Cardiac muscle cell (in vitro differentiated cells and primary cell): Measurements from ENCODE around the gene SENP7. TPM values are rescaled to one million over a fixed set of nuclear protein-coding genes. Genes with fewer than 3 reads are reported as not detected.

Experiments
- DNase-seq, 2 donors: peaks; one replicate each; pipeline versions ENCODE4 v3.0.0 to v3.0.0-alpha.2; 2010 to 2017; ENCODE audit warnings: low read depth in 1 of 2, low spot score in 1 of 2
- H3K27ac ChIP-seq: fragments of 200-600 bp; sonication (generic); 2 replicates; pipeline ENCODE4 v1.5.1; 2016
- H3K27me3 ChIP-seq: fragments of 200-600 bp; sonication (generic); 2 replicates; pipeline ENCODE4 v1.6.0; 2016; ENCODE audit warnings: control low read depth
- H3K36me3 ChIP-seq: fragments of 200-600 bp; sonication (generic); 2 replicates; pipeline ENCODE4 v1.5.1; 2016; ENCODE audit warnings: control low read depth
- H3K4me1 ChIP-seq: fragments of 200-600 bp; sonication (generic); 2 replicates; pipeline ENCODE4 v1.8.1; 2017; ENCODE audit warnings: low read depth, mild to moderate bottlenecking, mixed run types
- H3K4me3 ChIP-seq: fragments of 200-600 bp; sonication (generic); 2 replicates; pipeline ENCODE4 v1.5.1; 2016; ENCODE audit warnings: mild to moderate bottlenecking
- H3K9me3 ChIP-seq: fragments of 200-600 bp; sonication (generic); 2 replicates; pipeline ENCODE4 v1.5.1; 2017; ENCODE audit warnings: low read depth, mild to moderate bottlenecking, control low read depth
- polyA plus RNA-seq: library from polyadenylated mRNA; unstranded; fragments of >200 nt; fragmentation: Nextera tagmentation; extraction: Ambion mirVana; gene quantifications from 2 replicates; pipeline ENCODE4 v1.2.1, GENCODE V29; 2016
- total RNA-seq: library from RNA; depleted of rRNA; stranded (reverse); fragments of >200 nt; gene quantifications from 2 replicates; pipeline ENCODE4 v1.2.3, GENCODE V29; 2016
- TF ChIP-seq, protein P1 (sequence below): IDR thresholded peaks from 2 replicates; pipeline ENCODE4 v1.5.1; 2012; ENCODE audit warnings: low read depth, mild to moderate bottlenecking, low read length

SENP7 gene
- total and polyA plus RNA-seq, 2 experiments from 2014 or later, result 8.2 to 18.9 TPM

DNA sequence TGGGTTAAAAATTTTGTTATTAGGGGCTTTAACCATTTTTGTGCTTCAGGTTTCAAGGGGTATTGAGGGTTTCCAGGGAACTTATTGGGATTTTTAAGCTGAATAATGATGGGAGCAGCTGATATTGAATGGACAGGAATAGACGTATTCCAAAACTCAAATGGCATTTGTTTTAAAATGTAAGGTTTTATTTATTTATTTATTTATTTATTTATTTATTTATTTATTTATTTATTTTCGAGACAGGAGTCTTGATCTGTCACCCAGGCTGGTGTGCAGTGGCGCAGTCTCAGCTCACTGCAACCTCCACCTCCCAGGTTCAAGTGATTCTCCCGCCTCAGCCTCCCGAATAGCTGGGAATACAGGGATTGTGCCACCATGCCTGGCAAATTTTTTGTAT lies 22.2 kb upstream of the SENP7 start:
- Histone ChIP-seq H3K36me3 (no peaks in the 10 kb centered on the region), H3K9me3 (no peaks in the 10 kb centered on the region), H3K4me3 (no peak overlapping the region), H3K27ac (no peak overlapping the region), H3K27me3 (no peaks in the 10 kb centered on the region), H3K4me1 (no peaks in the 10 kb centered on the region)
- DNase-seq, result no peak
- TF ChIP-seq, protein P1, sequence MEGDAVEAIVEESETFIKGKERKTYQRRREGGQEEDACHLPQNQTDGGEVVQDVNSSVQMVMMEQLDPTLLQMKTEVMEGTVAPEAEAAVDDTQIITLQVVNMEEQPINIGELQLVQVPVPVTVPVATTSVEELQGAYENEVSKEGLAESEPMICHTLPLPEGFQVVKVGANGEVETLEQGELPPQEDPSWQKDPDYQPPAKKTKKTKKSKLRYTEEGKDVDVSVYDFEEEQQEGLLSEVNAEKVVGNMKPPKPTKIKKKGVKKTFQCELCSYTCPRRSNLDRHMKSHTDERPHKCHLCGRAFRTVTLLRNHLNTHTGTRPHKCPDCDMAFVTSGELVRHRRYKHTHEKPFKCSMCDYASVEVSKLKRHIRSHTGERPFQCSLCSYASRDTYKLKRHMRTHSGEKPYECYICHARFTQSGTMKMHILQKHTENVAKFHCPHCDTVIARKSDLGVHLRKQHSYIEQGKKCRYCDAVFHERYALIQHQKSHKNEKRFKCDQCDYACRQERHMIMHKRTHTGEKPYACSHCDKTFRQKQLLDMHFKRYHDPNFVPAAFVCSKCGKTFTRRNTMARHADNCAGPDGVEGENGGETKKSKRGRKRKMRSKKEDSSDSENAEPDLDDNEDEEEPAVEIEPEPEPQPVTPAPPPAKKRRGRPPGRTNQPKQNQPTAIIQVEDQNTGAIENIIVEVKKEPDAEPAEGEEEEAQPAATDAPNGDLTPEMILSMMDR, result no peak

DNA sequence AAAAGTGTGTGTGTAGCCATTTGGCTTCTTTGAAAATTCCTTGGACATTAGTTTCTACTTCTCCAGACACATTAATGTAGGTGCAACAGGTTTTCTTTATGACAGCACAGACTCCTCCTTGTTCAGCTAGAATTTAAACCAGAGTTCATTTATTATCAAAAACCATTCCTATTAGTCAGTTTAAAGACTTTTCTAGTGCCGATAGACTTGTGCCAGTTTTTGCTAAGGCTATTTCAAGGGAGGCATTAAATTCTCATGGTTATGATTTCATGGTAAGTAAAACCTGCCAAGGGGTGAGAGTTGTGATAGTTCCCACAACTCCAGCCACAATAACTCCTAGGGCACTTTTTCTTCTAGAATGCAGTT lies 20.6 kb upstream of the SENP7 start:
- no peaks in the 10 kb centered on the region for H3K4me1 ChIP-seq
- TF ChIP-seq, protein P1, result no peak

DNA sequence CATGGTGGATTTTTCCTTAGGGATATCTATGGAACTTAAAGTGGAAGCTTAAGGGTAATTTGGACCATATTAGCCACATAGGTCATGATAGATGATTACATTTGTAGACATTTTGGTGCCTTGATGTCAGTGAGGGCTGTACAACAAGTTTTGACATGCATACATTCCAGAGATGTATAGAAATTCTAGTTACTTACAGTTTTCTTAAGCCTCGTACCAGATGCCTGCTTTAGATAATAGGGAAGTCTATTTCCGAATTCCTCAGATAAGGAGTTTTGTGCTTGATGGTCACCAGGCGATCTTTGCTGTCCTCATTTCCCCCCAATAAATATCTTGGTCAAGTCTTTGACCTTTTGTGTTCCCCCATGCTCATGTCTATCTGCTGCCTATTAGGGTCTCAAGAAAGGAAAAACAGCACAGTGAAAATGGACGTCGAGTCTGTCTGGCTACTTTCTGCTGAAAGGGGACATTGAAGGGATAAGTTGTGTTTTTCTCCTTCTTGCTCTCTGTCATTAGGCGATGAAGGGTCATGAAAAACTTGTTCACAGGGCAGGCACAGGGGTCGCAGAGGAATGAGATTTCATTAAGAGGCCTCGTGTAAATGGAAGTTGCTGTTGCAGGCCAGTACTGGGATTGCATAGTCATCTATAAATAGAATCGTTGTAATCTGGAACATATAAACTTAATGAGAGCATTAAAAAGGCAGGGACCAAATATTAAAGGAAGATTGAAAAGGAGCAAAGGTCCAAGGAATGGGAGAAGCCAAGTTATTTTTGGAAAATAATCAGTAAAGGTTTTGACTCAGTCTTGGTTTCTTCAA lies 20.0 kb upstream of the SENP7 start:
- Histone ChIP-seq H3K36me3 (no peaks in the 10 kb centered on the region), H3K27ac (no peak overlapping the region), H3K27me3 (no peaks in the 10 kb centered on the region), H3K9me3 (no peaks in the 10 kb centered on the region), H3K4me3 (no peak overlapping the region), H3K4me1 (no peaks in the 10 kb centered on the region)
- TF ChIP-seq, protein P1, result no peak
- peak; percentile 12 to 22 for DNase-seq

More for the DNA sequence above, 20.6 kb upstream of the SENP7 start:
- H3K36me3 ChIP-seq, result no peaks in the 10 kb centered on the region
- H3K9me3 ChIP-seq, result no peaks in the 10 kb centered on the region
- H3K27ac ChIP-seq, result no peak overlapping the region
- H3K4me3 ChIP-seq, result no peak overlapping the region
- no peaks in the 10 kb centered on the region for H3K27me3 ChIP-seq
- no peak for DNase-seq

DNA sequence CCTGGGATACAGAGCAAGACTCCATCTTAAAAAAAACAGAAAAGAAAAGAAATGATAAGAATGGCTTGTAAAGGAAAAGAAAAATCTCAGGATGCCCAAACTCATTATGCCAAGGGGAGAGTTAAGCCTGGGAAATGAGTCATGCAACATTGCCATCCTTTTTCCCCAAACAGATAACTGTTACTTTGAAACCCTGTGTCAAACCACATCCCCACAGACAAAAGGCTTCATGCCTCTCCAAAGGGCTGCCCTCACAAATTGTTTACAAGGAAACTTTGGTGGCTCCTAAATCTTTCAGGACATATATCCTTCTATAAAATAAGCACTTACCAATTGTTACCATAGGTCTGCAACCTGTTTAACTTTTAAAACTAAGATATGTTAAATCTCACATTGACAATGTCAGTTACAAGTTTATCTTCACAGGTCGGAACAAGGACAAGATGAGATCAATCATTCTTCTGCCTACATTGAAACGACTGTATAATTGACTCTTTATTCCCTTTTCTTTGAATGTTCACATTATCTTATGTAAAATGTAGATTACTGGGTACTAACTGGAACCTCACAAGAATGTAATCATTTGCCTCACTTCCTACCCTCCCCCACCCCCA lies 18.6 kb upstream of the SENP7 start:
- Histone ChIP-seq H3K36me3 (no peaks in the 10 kb centered on the region), H3K9me3 (no peaks in the 10 kb centered on the region), H3K4me1 (no peaks in the 10 kb centered on the region), H3K4me3 (no peak overlapping the region), H3K27me3 (no peaks in the 10 kb centered on the region), H3K27ac (no peak overlapping the region)
- TF ChIP-seq, protein P1, result no peak
- DNase-seq, result no peak

DNA sequence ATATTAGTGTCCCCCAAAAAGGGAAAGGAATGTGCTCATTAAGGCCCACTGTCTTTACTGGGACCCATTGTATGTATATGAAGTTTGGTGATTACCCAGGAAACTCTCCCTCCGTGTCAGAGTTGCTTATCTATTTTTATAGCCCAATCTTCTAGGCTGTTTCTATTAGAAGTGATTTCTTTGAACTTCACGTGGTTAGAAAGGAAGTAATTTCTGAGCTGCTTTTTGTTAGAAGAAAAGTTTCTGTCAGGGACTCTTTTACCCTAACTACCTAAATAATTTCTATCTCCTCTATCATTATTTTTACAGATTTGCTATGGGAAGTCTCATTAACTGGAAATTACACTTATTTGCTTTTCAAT lies 17.7 kb upstream of the SENP7 start:
- Histone ChIP-seq H3K27me3 (no peaks in the 10 kb centered on the region), H3K4me1 (no peaks in the 10 kb centered on the region), H3K9me3 (no peaks in the 10 kb centered on the region), H3K36me3 (no peaks in the 10 kb centered on the region), H3K4me3 (no peak overlapping the region), H3K27ac (no peak overlapping the region)
- DNase-seq, result no peak
- TF ChIP-seq, protein P1, result no peak
